ENCODE measurements around the gene KIAA0825.

The KIAA0825 gene

GRCh38 chr5:94223235-94223634 is 395.2 kb downstream of the KIAA0825 start:
- peak overlapping the region; percentile 42; the same call in 1 of the 2 replicates for H3K4me2 ChIP-seq (ENCODE audit: insufficient read depth, low read length)
- H3K36me3 ChIP-seq (ENCODE audit: insufficient read depth, low read length): no peaks in the 10 kb centered on the region
- TF ChIP-seq CTCF (IDR thresholded peaks at IDR 0.05; ENCODE audit: borderline replicate concordance, extremely low read depth, low read length, poor library complexity, severe bottlenecking) (no peak), EZH2 (IDR thresholded peaks at IDR 0.05; ENCODE audit: borderline replicate concordance, low read depth, low read length, severe bottlenecking) (no peak)

GRCh38 chr5:94218374-94218773 is 400.0 kb downstream of the KIAA0825 start:
- Histone ChIP-seq H3K4me2 (ENCODE audit: insufficient read depth, low read length) (no peak overlapping the region), H3K79me2 (ENCODE audit: insufficient read depth, low read length) (no peaks in the 10 kb centered on the region), H3K9me3 (ENCODE audit: insufficient read depth, low read length, severe bottlenecking) (no peaks in the 10 kb centered on the region), H3K9ac (ENCODE audit: low read depth, low read length) (no peak overlapping the region), H3K27me3 (ENCODE audit: insufficient read depth, low read length, poor library complexity) (no peaks in the 10 kb centered on the region), H2AFZ (ENCODE audit: low read depth, low read length) (no peak overlapping the region), H3K27ac (ENCODE audit: low read length) (no peak overlapping the region), H4K20me1 (ENCODE audit: insufficient read depth, low read length) (no peaks in the 10 kb centered on the region), H3K36me3 (ENCODE audit: insufficient read depth, low read length) (no peaks in the 10 kb centered on the region), H3K4me1 (ENCODE audit: insufficient read depth, low read length) (peaks cover 21% of the 10 kb centered on the region), H3K4me3 (ENCODE audit: low read depth in 1 of 2, low read length in 2 of 2) (no peak overlapping the region)
- TF ChIP-seq CTCF (IDR thresholded peaks at IDR 0.05; ENCODE audit: borderline replicate concordance, extremely low read depth, low read length, poor library complexity, severe bottlenecking) (no peak), EZH2 (IDR thresholded peaks at IDR 0.05; ENCODE audit: borderline replicate concordance, low read depth, low read length, severe bottlenecking) (no peak)
- ATAC-seq (ENCODE audit: insufficient read depth, low read depth): no peak
- no peak for DNase-seq

More at GRCh38 chr5:94223235-94223634, 395.2 kb downstream of the KIAA0825 start:
- no peaks in the 10 kb centered on the region for H3K79me2 ChIP-seq (ENCODE audit: insufficient read depth, low read length)
- peaks cover 19% of the 10 kb centered on the region for H3K4me1 ChIP-seq (ENCODE audit: insufficient read depth, low read length)
- no peak overlapping the region for H3K9ac ChIP-seq (ENCODE audit: low read depth, low read length)
- H3K27ac ChIP-seq (ENCODE audit: low read length): peak overlapping the region; percentile 17; the same call in 1 of the 2 replicates
- ATAC-seq (ENCODE audit: insufficient read depth, low read depth) (peak; percentile 76), DNase-seq (no peak)
- H3K4me3 ChIP-seq (ENCODE audit: low read depth in 1 of 2, low read length in 2 of 2): no peak overlapping the region
- H2AFZ ChIP-seq (ENCODE audit: low read depth, low read length): peak overlapping the region; percentile 30; the same call in 1 of the 2 replicates
- H3K27me3 ChIP-seq (ENCODE audit: insufficient read depth, low read length, poor library complexity): no peaks in the 10 kb centered on the region
- no peaks in the 10 kb centered on the region for H3K9me3 ChIP-seq (ENCODE audit: insufficient read depth, low read length, severe bottlenecking)
- H4K20me1 ChIP-seq (ENCODE audit: insufficient read depth, low read length): no peaks in the 10 kb centered on the region

GRCh38 chr5:94217745-94218144 is 400.7 kb downstream of the KIAA0825 start:
- Histone ChIP-seq H3K9me3 (ENCODE audit: insufficient read depth, low read length, severe bottlenecking) (no peaks in the 10 kb centered on the region), H4K20me1 (ENCODE audit: insufficient read depth, low read length) (no peaks in the 10 kb centered on the region), H3K9ac (ENCODE audit: low read depth, low read length) (no peak overlapping the region), H3K79me2 (ENCODE audit: insufficient read depth, low read length) (no peaks in the 10 kb centered on the region), H3K27me3 (ENCODE audit: insufficient read depth, low read length, poor library complexity) (no peaks in the 10 kb centered on the region), H3K36me3 (ENCODE audit: insufficient read depth, low read length) (no peaks in the 10 kb centered on the region), H3K4me3 (ENCODE audit: low read depth in 1 of 2, low read length in 2 of 2) (no peak overlapping the region), H2AFZ (ENCODE audit: low read depth, low read length) (no peak overlapping the region), H3K4me1 (ENCODE audit: insufficient read depth, low read length) (peaks cover 15% of the 10 kb centered on the region), H3K27ac (ENCODE audit: low read length) (no peak overlapping the region), H3K4me2 (ENCODE audit: insufficient read depth, low read length) (no peak overlapping the region)
- ATAC-seq (ENCODE audit: insufficient read depth, low read depth) (no peak), DNase-seq (no peak)
- TF ChIP-seq EZH2 (IDR thresholded peaks at IDR 0.05; ENCODE audit: borderline replicate concordance, low read depth, low read length, severe bottlenecking) (no peak), CTCF (IDR thresholded peaks at IDR 0.05; ENCODE audit: borderline replicate concordance, extremely low read depth, low read length, poor library complexity, severe bottlenecking) (no peak)

GRCh38 chr5:94217216-94217615 is 401.2 kb downstream of the KIAA0825 start:
- DNase-seq: no peak
- Histone ChIP-seq H3K27me3 (ENCODE audit: insufficient read depth, low read length, poor library complexity) (no peaks in the 10 kb centered on the region), H4K20me1 (ENCODE audit: insufficient read depth, low read length) (no peaks in the 10 kb centered on the region), H2AFZ (ENCODE audit: low read depth, low read length) (no peak overlapping the region), H3K4me2 (ENCODE audit: insufficient read depth, low read length) (no peak overlapping the region), H3K4me3 (ENCODE audit: low read depth in 1 of 2, low read length in 2 of 2) (no peak overlapping the region), H3K79me2 (ENCODE audit: insufficient read depth, low read length) (no peaks in the 10 kb centered on the region), H3K9me3 (ENCODE audit: insufficient read depth, low read length, severe bottlenecking) (no peaks in the 10 kb centered on the region), H3K4me1 (ENCODE audit: insufficient read depth, low read length) (peaks cover 15% of the 10 kb centered on the region), H3K9ac (ENCODE audit: low read depth, low read length) (no peak overlapping the region), H3K36me3 (ENCODE audit: insufficient read depth, low read length) (no peaks in the 10 kb centered on the region), H3K27ac (ENCODE audit: low read length) (no peak overlapping the region)
- ATAC-seq (ENCODE audit: insufficient read depth, low read depth): no peak
- TF ChIP-seq EZH2 (IDR thresholded peaks at IDR 0.05; ENCODE audit: borderline replicate concordance, low read depth, low read length, severe bottlenecking) (no peak), CTCF (IDR thresholded peaks at IDR 0.05; ENCODE audit: borderline replicate concordance, extremely low read depth, low read length, poor library complexity, severe bottlenecking) (no peak)
